HepG2 (cell line): ENCODE results near the gene TMEM74B. TPM values are rescaled to one million over a fixed set of nuclear protein-coding genes. Genes with fewer than 3 reads are reported as not detected.

Experiments
- ATRX ChIP-seq: sonication (generic); formaldehyde crosslinking; IDR thresholded peaks from 2 replicates; pipeline ENCODE4 v1.4.0; 2020; ENCODE audit warnings: missing genetic modification reagents, borderline replicate concordance
- CBFB ChIP-seq: sonication (generic); formaldehyde crosslinking; IDR thresholded peaks from 2 replicates; pipeline ENCODE4 v1.4.0; 2020; ENCODE audit warnings: missing genetic modification reagents
- GFI1 ChIP-seq: sonication (generic); formaldehyde crosslinking; IDR thresholded peaks from 2 replicates; pipeline ENCODE4 v1.5.0; 2020; ENCODE audit warnings: missing genetic modification reagents, mild to moderate bottlenecking, borderline replicate concordance
- HOXA3 ChIP-seq: sonication (generic); formaldehyde crosslinking; IDR thresholded peaks from 2 replicates; pipeline ENCODE4 v1.5.0; 2020; ENCODE audit warnings: missing genetic modification reagents
- KLF6 ChIP-seq: IDR thresholded peaks from 2 replicates; pipeline ENCODE4 v1.8.0; 2016; ENCODE audit warnings: missing biosample characterization, missing genetic modification reagents
- PHB2 ChIP-seq: fragments of 450-650 bp; IDR thresholded peaks from 2 replicates; pipeline ENCODE4 v1.6.1; 2018; ENCODE audit not compliant: partially characterized antibody
- PRMT3 ChIP-seq: sonication (generic); formaldehyde crosslinking; IDR thresholded peaks from 2 replicates; pipeline ENCODE4 v1.8.1; 2022; ENCODE audit warnings: low read depth, mild to moderate bottlenecking, moderate library complexity, missing genetic modification reagents, borderline replicate concordance
- PRPF4 ChIP-seq: fragments of 200-400 bp; formaldehyde crosslinking; IDR thresholded peaks from 2 replicates; pipeline ENCODE4 v1.6.1; 2016; ENCODE audit warnings: low read length, low read depth; ENCODE audit not compliant: poor library complexity, severe bottlenecking
- RARA ChIP-seq: IDR thresholded peaks from 2 replicates; pipeline ENCODE4 v1.6.1; 2016; ENCODE audit warnings: missing genetic modification reagents, missing compliant biosample characterization
- RFX1 ChIP-seq: fragments of 450-650 bp; IDR thresholded peaks from 2 replicates; pipeline ENCODE4 v1.6.1; 2017
- SALL1 ChIP-seq: sonication (generic); formaldehyde crosslinking; IDR thresholded peaks from 2 replicates; pipeline ENCODE4 v1.8.0; 2022; ENCODE audit warnings: mild to moderate bottlenecking, missing genetic modification reagents
- SMC3 ChIP-seq: IDR thresholded peaks from 2 replicates; pipeline ENCODE4 v1.6.1; 2011; ENCODE audit warnings: low read length, improper control_type of control experiment
- SP140L ChIP-seq: sonication (generic); formaldehyde crosslinking; IDR thresholded peaks from 2 replicates; pipeline ENCODE4 v1.4.0; 2020; ENCODE audit warnings: missing genetic modification reagents, borderline replicate concordance
- THYN1 ChIP-seq: sonication (generic); formaldehyde crosslinking; IDR thresholded peaks from 2 replicates; pipeline ENCODE4 v1.8.1; 2023; ENCODE audit warnings: low read depth, mild to moderate bottlenecking, moderate library complexity, missing genetic modification reagents, borderline replicate concordance
- ZNF597 ChIP-seq: sonication (generic); formaldehyde crosslinking; IDR thresholded peaks from 2 replicates; pipeline ENCODE4 v1.5.0; 2020; ENCODE audit warnings: missing genetic modification reagents
- ZNF670 ChIP-seq: sonication (generic); formaldehyde crosslinking; IDR thresholded peaks from 2 replicates; pipeline ENCODE4 v1.8.0; 2022; ENCODE audit warnings: mild to moderate bottlenecking, missing genetic modification reagents, borderline replicate concordance
- ZNF747 ChIP-seq: sonication (generic); formaldehyde crosslinking; IDR thresholded peaks from 2 replicates; pipeline ENCODE4 v1.8.1; 2023; ENCODE audit warnings: missing genetic modification reagents, mild to moderate bottlenecking, borderline replicate concordance
- polyA plus RNA-seq, 8 experiments: library from polyadenylated mRNA; depleted of rRNA in 3 of 8; stranded (reverse) in 7 of 8; unstranded in 1 of 8; fragments of >200 nt; fragmentation: Illumina TruSeq in 4 of 8; extraction: Trizol in 4 of 8; gene quantifications; 2 replicates each; pipeline versions ENCODE4 v1.2.1 to v1.2.3, GENCODE V29; 2011 to 2016; ENCODE audit warnings: low read depth in 4 of 8, missing spikeins in 1 of 8, mixed read lengths in 1 of 8; ENCODE audit not compliant: insufficient read depth in 1 of 8
- total RNA-seq, 5 experiments: library from RNA; depleted of rRNA; stranded (reverse); fragments of >200 nt; fragmentation: Illumina TruSeq; extraction: Trizol; gene quantifications; 2 replicates each; pipeline ENCODE4 v1.2.3, GENCODE V29; 2016; ENCODE audit warnings: low read depth in 1 of 5
- TF ChIP-seq, protein P1 (sequence below): sonication (generic); formaldehyde crosslinking; IDR thresholded peaks from 2 replicates; pipeline ENCODE4 v1.4.0; 2020; ENCODE audit warnings: mild to moderate bottlenecking, missing genetic modification reagents
- TF ChIP-seq, protein P2 (sequence below): IDR thresholded peaks from 2 replicates; pipeline ENCODE4 v1.6.1; 2016; ENCODE audit warnings: mild to moderate bottlenecking
- TF ChIP-seq, protein P3 (sequence below): sonication (generic); formaldehyde crosslinking; conservative IDR thresholded peaks from 2 replicates; pipeline ENCODE4 v1.8.0; 2022; ENCODE audit warnings: missing genetic modification reagents
- TF ChIP-seq, protein P4 (sequence below): sonication (generic); formaldehyde crosslinking; IDR thresholded peaks from 2 replicates; pipeline ENCODE4 v1.8.0; 2022; ENCODE audit warnings: mild to moderate bottlenecking, missing genetic modification reagents
- TF ChIP-seq, protein P5 (sequence below): sonication (generic); formaldehyde crosslinking; IDR thresholded peaks from 2 replicates; pipeline ENCODE4 v1.8.1; 2022; ENCODE audit warnings: low read depth, mild to moderate bottlenecking, missing genetic modification reagents

TMEM74B gene
- total and polyA plus RNA-seq, 2 of the 13 experiments (the other 11 are each of a cell fraction or from before 2014, with no cell fraction given), result 4.7 to 18.4 TPM

DNA sequence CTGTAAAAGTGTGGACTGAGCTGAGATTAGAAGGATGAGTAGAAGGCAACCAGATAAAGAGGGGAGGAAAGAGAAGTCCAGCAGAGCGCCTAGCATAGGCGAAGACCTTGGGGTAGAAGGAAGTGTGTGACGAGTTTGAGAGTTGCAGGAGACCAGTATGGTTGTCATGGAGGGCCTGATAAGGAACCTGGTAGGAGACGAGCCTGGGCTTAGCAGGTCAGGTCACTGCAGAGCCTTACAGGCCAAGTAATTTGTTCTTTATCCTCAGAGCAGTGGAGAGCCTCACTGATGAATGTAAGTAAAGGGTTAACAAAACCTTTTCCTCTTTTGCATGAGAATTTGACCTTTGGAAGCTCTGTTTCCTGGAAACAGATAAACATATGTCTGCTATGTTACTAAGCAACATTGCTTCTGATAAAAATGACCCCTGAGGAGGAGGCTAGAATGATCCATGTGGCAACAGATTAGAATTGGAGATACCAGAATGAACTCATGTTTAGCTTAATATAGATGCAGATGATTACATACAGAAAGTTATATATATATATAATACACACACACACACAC lies 2.9 kb upstream of the TMEM74B start (continued):
- TF ChIP-seq RARA (CRISPR knock-in tag) (peak; percentile 71), ZNF747 (no peak), THYN1 (CRISPR knock-in tag) (no peak), SP140L (CRISPR knock-in tag) (peak; percentile 63; the same call in 1 of the 2 replicates), KLF6 (CRISPR knock-in tag) (no peak), GFI1 (CRISPR knock-in tag) (no peak), HOXA3 (CRISPR knock-in tag) (no peak), ZNF597 (no peak), SMC3 (no peak; the same call in 1 of the 2 replicates), ZNF670 (CRISPR knock-in tag) (no peak), RFX1 (peak; percentile 87), PRPF4 (no peak), PHB2 (no peak), SALL1 (CRISPR knock-in tag) (peak; percentile 50; the same call in 1 of the 2 replicates), ATRX (CRISPR knock-in tag) (no peak), PRMT3 (CRISPR knock-in tag) (no peak), CBFB (CRISPR knock-in tag) (0 out of 2 replicates have a peak, but pooled peaks have one; percentile 50)
- TF ChIP-seq, protein P1, sequence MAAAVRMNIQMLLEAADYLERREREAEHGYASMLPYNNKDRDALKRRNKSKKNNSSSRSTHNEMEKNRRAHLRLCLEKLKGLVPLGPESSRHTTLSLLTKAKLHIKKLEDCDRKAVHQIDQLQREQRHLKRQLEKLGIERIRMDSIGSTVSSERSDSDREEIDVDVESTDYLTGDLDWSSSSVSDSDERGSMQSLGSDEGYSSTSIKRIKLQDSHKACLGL (CRISPR knock-in tag), result no peak
- TF ChIP-seq, protein P2, sequence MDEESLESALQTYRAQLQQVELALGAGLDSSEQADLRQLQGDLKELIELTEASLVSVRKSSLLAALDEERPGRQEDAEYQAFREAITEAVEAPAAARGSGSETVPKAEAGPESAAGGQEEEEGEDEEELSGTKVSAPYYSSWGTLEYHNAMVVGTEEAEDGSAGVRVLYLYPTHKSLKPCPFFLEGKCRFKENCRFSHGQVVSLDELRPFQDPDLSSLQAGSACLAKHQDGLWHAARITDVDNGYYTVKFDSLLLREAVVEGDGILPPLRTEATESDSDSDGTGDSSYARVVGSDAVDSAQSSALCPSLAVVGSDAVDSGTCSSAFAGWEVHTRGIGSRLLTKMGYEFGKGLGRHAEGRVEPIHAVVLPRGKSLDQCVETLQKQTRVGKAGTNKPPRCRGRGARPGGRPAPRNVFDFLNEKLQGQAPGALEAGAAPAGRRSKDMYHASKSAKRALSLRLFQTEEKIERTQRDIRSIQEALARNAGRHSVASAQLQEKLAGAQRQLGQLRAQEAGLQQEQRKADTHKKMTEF (CRISPR knock-in tag), result peak; percentile 57; the same call in 1 of the 2 replicates
- TF ChIP-seq, protein P3, sequence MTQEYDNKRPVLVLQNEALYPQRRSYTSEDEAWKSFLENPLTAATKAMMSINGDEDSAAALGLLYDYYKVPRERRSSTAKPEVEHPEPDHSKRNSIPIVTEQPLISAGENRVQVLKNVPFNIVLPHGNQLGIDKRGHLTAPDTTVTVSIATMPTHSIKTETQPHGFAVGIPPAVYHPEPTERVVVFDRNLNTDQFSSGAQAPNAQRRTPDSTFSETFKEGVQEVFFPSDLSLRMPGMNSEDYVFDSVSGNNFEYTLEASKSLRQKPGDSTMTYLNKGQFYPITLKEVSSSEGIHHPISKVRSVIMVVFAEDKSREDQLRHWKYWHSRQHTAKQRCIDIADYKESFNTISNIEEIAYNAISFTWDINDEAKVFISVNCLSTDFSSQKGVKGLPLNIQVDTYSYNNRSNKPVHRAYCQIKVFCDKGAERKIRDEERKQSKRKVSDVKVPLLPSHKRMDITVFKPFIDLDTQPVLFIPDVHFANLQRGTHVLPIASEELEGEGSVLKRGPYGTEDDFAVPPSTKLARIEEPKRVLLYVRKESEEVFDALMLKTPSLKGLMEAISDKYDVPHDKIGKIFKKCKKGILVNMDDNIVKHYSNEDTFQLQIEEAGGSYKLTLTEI, result no peak
- TF ChIP-seq, protein P4, sequence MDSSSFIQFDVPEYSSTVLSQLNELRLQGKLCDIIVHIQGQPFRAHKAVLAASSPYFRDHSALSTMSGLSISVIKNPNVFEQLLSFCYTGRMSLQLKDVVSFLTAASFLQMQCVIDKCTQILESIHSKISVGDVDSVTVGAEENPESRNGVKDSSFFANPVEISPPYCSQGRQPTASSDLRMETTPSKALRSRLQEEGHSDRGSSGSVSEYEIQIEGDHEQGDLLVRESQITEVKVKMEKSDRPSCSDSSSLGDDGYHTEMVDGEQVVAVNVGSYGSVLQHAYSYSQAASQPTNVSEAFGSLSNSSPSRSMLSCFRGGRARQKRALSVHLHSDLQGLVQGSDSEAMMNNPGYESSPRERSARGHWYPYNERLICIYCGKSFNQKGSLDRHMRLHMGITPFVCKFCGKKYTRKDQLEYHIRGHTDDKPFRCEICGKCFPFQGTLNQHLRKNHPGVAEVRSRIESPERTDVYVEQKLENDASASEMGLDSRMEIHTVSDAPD (CRISPR knock-in tag), result no peak
- TF ChIP-seq, protein P5, sequence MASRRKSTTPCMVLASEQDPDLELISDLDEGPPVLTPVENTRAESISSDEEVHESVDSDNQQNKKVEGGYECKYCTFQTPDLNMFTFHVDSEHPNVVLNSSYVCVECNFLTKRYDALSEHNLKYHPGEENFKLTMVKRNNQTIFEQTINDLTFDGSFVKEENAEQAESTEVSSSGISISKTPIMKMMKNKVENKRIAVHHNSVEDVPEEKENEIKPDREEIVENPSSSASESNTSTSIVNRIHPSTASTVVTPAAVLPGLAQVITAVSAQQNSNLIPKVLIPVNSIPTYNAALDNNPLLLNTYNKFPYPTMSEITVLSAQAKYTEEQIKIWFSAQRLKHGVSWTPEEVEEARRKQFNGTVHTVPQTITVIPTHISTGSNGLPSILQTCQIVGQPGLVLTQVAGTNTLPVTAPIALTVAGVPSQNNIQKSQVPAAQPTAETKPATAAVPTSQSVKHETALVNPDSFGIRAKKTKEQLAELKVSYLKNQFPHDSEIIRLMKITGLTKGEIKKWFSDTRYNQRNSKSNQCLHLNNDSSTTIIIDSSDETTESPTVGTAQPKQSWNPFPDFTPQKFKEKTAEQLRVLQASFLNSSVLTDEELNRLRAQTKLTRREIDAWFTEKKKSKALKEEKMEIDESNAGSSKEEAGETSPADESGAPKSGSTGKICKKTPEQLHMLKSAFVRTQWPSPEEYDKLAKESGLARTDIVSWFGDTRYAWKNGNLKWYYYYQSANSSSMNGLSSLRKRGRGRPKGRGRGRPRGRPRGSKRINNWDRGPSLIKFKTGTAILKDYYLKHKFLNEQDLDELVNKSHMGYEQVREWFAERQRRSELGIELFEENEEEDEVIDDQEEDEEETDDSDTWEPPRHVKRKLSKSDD (CRISPR knock-in tag), result no peak
